GM03348 (cell line): ENCODE data around the gene CSMD2.
A peak's percentile ranks its signal among the peaks of the same experiment; 100 is the strongest.

Source experiments
- DNase-seq: peaks from one replicate; pipeline ENCODE4 v3.0.0; 2012; ENCODE audit warnings: low spot score

CSMD2 gene

DNA sequence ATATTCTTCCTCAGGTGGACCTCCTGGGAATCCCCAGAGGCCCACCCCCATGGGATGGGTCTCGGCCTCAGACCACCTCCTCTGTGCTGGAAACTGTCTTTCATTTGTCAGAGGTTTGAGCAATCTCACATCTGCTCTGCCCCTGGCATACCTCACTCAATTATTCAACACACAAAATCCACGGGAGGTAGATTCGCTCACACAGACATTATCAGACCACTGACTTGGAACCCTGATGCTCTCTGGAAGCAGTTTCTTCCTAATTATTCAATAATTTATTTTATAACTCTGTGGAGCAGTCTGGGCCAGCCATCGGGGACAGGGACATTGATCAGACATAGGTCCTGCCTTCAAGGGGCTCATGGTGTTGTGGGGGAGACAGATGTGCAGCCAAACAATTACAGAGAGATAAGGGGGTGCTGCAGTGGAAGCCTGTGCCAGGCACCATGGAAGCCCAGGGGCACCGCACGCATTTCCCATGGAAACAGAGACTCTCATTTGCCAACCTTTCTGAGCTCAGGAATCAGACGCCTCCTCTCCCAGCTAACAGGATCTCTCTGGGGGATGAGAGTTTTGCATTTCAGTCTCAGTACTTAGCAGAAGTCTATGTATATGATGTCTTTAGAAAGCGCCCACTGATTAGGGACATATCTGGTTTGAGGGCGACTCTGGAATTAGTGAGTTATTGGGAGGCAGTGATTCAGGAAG, 204.7 kb downstream of the CSMD2 start:
- DNase-seq: no peak

GRCh38 chr1:33957854-33958253, 207.2 kb downstream of the CSMD2 start:
- DNase-seq: no peak

GRCh38 chr1:33955096-33955495, 209.9 kb downstream of the CSMD2 start:
- no peak for DNase-seq

DNA sequence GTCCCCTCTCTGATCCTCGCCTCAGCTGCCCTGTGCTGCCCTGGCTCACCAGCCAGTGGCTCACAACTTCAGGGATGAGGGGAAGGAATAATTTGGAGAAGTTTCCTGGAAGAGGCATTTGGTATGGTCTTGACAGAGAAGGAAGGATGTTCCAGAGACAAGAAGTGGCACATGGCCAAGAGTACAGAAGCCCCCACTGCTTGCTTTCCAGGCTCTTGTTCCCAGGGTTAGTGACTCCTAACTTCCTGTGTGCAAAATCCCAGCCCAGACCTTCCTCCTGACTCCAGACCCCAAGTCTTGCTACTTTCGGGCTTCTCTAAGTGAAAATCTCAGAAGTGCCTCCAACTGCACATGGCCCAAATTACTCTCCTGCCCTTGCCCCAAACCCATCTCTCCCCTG, 215.5 kb downstream of the CSMD2 start:
- no peak for DNase-seq

- DNase-seq: no peak
These were observed 216.7 kb downstream of the CSMD2 start for GRCh38 chr1:33948291-33948690.

- DNase-seq: no peak
These were observed 218.2 kb downstream of the CSMD2 start for GRCh38 chr1:33946836-33947235.

DNA sequence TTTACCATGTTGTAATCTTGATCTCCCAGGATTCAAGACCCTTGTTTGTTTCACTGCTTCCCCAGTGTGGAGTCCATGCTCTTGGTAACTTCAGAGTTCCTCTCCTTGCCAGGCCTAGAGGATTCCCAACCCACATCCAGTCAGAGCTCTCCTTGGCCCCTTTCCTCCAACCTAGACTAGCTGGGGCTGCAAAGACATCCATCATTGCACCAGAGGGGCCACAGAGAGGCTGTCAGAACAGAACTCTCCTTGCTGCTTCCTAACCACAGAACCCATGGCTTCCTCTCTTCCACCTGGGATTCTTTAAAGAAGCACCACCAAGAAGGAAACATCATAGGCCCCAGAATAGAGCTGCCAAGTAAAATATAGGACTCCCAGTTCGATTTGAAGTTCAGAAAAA, 220.2 kb downstream of the CSMD2 start:
- DNase-seq: no peak

DNA sequence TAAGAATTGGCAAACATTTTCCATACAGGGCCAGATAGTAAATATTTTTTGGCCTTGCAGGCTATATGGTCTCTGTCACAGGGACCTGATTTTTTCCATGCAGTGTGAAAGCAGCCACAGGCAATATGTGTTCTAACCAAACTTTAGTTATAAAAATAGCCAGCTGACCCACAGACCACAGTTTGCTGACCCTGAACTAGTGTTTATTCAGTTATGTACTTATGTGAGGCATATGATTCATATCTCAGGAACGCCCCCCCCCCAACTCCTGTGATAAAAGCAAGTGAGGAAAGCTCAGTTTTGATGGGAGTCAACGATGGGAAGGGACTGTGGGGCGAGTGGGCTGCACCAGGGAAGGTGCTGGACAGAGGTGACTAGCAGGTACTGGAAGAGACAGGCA, 221.1 kb downstream of the CSMD2 start:
- peak; percentile 74 for DNase-seq

- DNase-seq: no peak
These were observed 232.2 kb downstream of the CSMD2 start for GRCh38 chr1:33932871-33933270.

DNA sequence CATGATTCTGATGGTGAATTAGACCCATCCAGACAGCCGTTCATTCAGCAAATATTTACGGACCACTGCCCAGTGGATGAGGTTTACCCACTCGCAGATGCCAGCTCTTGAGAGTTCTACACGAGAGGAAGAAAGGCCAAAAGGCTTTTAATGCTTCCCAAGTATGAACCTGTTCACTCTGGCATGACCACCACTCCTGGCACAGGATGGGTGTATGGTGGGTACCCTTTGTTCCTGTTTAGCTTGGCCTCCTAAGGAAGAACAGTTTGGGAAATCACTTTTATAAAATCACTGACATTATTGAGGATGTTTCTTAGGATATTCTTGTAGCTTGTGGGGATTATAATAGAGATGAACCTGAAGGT, 233.9 kb downstream of the CSMD2 start:
- DNase-seq: no peak

DNA sequence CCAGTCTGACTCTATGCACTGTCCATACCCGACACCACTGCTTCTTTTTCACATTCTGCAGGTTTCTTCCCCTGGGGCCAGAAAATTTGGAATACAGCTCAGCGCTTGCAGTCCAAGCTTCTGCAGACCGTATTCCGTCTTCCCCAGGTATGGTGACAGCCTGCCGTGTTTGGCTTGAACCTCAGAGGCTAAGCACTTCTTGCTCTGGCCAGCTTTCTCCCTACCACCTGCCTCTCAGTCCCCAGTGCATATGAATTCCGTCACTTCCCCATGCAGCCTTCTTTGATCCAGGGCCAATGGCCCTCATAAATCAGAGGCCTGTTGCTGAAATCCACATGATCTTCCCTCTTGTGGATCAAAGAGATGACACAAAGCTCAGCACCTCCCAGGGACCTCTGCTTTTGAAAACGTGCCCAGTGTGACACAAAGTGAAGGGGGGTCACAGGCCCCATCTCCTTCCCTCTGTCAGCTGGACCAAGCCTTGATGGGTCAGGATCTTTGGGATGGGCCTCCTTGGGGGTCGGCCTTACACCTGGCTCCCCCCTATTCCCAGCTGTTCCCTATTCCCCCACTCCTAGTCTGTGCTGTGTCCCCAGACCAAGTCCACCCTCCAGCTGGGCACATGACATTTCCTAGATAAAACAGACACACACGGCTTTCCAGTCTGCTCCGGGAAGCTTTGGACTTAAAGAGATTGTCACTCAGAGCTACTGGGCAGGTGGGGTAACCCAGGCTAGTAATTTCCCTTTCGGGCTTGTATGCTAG, 234.5 kb downstream of the CSMD2 start:
- DNase-seq: no peak

DNA sequence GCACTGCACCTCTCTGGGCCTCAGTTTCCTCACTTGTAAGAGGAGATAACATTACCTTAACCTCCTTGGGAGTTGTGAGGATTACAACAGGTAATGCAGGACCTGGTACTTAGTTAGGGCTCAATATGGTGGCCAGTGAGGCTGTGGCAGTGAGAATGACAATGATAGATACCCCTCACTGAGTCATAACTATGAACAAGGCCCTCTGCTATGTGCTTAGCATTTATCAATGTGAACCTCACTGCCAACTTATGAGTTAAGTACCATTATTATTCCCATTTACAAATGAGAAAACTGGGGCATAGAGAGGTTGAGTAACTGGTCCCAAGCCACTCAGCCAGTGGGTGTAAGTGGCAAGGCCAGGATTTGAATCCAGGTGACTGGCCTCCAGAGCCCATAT, 236.8 kb downstream of the CSMD2 start:
- no peak for DNase-seq

DNA sequence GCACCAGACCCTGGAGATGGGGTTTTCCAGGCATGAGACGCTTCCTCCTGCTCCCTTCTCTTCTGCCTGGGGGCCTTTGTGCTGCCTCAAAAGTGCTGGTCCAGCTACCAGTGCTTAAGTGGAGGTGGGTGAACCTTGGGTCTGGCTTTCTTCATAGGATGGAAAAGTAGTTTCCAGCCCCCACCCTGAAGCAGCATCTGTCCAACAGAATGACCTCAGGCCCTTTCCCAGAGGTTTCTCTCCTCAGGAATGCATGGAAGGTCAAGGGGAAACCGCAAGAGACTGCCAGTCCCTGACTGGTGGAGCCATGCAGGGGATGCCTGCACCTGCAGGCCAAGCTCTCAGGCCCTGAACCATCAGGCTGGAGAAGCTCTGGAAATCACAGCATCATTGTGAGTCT, 237.3 kb downstream of the CSMD2 start:
- DNase-seq: no peak

DNA sequence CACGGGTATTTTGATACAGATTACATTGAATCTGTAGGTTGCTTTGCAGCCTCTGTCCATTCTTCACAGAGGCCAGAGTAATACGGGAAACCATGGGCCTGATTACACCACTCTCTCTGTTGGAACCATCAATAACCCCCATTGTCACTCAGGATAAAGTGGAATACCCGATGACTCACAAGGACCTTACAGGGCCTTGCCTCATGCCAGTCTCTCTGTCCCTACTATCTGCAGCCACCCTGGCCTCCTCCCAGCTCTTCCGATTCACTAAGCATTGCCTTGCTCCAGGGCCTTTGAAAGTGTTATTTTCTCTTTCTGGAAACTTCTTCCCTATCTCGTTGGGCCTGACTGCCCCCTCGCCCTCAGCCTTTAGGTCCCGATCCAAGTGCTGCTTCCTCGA, 239.4 kb downstream of the CSMD2 start:
- DNase-seq: no peak

GRCh38 chr1:33921281-33921680, 243.7 kb downstream of the CSMD2 start:
- DNase-seq: no peak

DNA sequence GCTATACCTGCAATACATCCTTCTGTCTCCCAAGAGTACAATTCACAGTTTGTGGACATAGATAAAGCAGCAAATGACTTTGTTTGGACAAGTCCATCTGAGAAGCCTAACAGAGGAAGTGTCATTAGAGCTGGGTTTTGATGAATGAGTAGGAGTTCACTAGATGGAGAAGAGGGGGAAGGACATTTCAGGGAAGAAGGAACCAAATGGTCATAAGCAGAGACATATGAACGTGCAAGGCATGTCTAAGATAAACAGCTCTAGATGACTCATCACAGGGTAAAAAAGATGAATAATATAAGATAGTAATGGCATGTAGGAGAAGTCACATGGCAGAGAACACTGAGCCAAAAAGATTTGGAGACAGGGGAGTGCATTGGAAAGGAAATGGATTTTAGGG, 246.7 kb downstream of the CSMD2 start:
- peak; percentile 65 for DNase-seq

DNA sequence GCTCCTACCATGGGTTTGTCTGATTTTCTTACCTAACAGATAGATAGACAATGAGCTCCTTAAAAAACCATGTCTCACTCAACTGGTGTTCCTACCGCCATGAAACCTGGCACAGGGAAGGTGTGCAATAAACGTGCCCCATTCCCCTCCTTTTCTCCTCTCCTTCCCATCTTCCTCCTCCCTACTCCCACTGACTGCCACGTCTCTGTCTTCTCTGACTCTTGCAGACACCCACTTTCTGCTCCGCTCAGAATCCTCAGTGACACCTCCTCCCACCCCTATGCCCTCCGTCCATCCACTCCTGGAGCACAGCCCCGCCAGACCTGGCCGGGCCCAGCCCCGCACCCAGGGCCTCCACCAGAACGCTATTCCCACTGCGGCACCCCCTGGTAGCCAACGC, 248.2 kb downstream of the CSMD2 start:
- no peak for DNase-seq

DNA sequence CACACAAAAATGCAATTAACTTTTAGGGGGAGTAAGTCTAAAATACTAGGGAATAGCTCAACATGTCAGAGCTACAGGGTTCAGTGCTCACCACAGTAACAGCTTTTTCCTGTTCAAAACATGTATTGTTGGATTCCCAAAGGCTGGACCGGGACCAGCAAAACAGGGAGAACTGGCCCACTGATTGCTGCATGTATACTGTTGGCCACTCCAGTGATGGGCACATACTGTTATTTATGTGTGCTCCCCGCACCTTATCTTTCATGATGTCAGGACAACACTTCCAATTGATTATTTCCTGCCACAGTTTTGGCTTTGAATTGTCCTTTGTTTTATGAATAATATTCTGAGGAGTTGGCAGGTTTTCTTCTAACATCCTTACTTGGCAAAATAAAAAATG, 250.5 kb downstream of the CSMD2 start:
- no peak for DNase-seq

GRCh38 chr1:33908324-33908956, 256.6 kb downstream of the CSMD2 start:
- no peak for DNase-seq

GRCh38 chr1:33906156-33906555, 258.9 kb downstream of the CSMD2 start:
- DNase-seq: no peak

- DNase-seq: no peak
These were observed 259.8 kb downstream of the CSMD2 start for GRCh38 chr1:33905241-33905640.

DNA sequence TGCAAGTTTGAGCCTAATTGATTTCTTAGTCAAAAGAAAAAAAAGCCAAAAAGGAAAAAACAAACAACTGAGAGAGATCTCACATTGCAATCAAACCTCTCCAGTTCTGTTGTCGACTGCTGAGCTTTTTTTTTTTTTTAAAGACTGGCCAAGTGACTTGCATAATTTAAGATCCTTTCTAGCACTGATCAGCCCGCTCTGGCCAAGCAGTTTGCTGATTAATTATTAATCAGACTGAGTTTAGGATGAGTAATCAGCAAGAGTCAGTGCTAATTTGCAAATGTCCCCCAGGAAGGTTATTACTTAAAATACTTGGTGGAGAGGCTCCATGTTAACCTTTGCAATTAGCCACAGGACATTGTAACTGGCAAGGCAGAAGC, 261.8 kb downstream of the CSMD2 start:
- DNase-seq: peak; percentile 54

GRCh38 chr1:33902486-33903209, 262.4 kb downstream of the CSMD2 start:
- DNase-seq: peak; percentile 48
